ENCODE results near the gene CEP68. TPM values are rescaled to one million over a fixed set of nuclear protein-coding genes. Genes with fewer than 3 reads are reported as not detected.

The CEP68 gene
- total RNA-seq, 1 experiment from 2014 or later, result 7.2 TPM

DNA sequence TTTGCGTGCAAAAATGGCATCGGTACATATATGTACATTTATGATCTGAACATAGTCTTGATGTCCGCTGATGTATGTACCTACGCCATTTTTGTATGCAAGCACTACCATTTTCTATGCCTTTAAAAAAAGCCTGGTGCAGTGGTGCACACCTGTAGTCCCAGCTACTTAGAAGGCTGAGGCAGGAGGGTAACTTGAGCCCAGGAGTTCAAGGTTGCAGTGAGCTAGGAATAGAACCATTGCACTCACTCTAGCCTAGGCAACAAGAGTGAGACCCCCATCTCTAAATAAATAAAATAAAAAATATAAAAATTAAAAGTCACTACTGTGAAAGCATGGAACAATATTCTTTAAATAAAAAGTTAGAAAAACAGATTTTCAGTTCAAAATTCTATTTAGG lies 57.0 kb downstream of the CEP68 start:
- DNase-seq (ENCODE audit: unreplicated experiment), result no peak
- POLR2A ChIA-PET, result interaction anchor here (1.0 to 3.9 kb wide), 5 partner anchors 9 to 45 kb away, joined by 3 to 15 read pairs (median 4); partner anchors contain the start of gene RAB1A
- Mint-ChIP-seq H3K9me3 (ENCODE audit: unreplicated experiment) (no peaks in the 10 kb centered on the region), H3K4me1 (ENCODE audit: insufficient read depth, unreplicated experiment) (peaks cover 6% of the 10 kb centered on the region), H3K27me3 (ENCODE audit: insufficient read depth, unreplicated experiment) (no peaks in the 10 kb centered on the region), H3K4me3 (ENCODE audit: unreplicated experiment) (no peak overlapping the region), H3K36me3 (ENCODE audit: insufficient read depth, unreplicated experiment) (peaks cover 23% of the 10 kb centered on the region), H3K27ac (ENCODE audit: low read depth, unreplicated experiment) (no peak overlapping the region)
- BruUV-seq (replicated peaks), result no TSS peak
- CTCF ChIA-PET, result interaction anchor here (0.6 to 2.6 kb wide), 3 partner anchors 9 to 49 kb away, joined by 3 to 7 read pairs (median 3); no protein-coding TSS in a partner anchor
- TF ChIP-seq, protein P1, sequence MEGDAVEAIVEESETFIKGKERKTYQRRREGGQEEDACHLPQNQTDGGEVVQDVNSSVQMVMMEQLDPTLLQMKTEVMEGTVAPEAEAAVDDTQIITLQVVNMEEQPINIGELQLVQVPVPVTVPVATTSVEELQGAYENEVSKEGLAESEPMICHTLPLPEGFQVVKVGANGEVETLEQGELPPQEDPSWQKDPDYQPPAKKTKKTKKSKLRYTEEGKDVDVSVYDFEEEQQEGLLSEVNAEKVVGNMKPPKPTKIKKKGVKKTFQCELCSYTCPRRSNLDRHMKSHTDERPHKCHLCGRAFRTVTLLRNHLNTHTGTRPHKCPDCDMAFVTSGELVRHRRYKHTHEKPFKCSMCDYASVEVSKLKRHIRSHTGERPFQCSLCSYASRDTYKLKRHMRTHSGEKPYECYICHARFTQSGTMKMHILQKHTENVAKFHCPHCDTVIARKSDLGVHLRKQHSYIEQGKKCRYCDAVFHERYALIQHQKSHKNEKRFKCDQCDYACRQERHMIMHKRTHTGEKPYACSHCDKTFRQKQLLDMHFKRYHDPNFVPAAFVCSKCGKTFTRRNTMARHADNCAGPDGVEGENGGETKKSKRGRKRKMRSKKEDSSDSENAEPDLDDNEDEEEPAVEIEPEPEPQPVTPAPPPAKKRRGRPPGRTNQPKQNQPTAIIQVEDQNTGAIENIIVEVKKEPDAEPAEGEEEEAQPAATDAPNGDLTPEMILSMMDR (IDR thresholded peaks at IDR 0.05; ENCODE audit: unreplicated experiment), result no peak
- intact Hi-C loops (cut with micrococcal nuclease), result no loop called here

DNA sequence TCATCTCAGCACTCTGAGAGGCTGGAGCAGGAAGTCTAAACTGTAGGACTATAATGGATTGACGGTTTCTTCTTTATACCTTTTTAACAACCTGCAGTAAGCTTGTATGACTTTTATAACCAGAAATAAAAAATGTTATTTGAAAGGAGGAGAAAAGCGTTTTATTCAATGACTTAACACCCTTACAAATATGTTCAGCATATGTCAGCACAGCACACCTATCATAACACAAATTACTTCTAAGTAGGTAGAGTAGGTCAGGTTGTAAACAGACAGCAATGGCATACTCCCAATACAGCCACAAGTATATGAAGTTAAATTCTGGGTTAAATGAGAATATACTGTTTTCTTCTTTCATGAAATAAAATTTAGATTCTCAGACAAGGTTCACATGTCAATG lies 57.6 kb downstream of the CEP68 start:
- BruUV-seq (replicated peaks), result no TSS peak
- DNase-seq (ENCODE audit: unreplicated experiment), result no peak
- no peak overlapping the region for H3K27ac Mint-ChIP-seq (ENCODE audit: low read depth, unreplicated experiment)
- intact Hi-C loops (cut with micrococcal nuclease), result no loop called here
- TF ChIP-seq, protein P1 (IDR thresholded peaks at IDR 0.05; ENCODE audit: unreplicated experiment), result no peak
- peaks cover 21% of the 10 kb centered on the region for H3K36me3 Mint-ChIP-seq (ENCODE audit: insufficient read depth, unreplicated experiment)
- no peaks in the 10 kb centered on the region for H3K9me3 Mint-ChIP-seq (ENCODE audit: unreplicated experiment)
- H3K4me1 Mint-ChIP-seq (ENCODE audit: insufficient read depth, unreplicated experiment), result peaks cover 6% of the 10 kb centered on the region
- H3K4me3 Mint-ChIP-seq (ENCODE audit: unreplicated experiment), result no peak overlapping the region
- ChIA-PET POLR2A (interaction anchor here (0.8 to 3.9 kb wide), 6 partner anchors 9 to 46 kb away, joined by 3 to 15 read pairs (median 4); partner anchors contain the start of gene RAB1A), CTCF (interaction anchor here (0.6 to 2.6 kb wide), 2 partner anchors 20 to 49 kb away, joined by 3 to 7 read pairs; no protein-coding TSS in a partner anchor)
- H3K27me3 Mint-ChIP-seq (ENCODE audit: insufficient read depth, unreplicated experiment), result no peaks in the 10 kb centered on the region

DNA sequence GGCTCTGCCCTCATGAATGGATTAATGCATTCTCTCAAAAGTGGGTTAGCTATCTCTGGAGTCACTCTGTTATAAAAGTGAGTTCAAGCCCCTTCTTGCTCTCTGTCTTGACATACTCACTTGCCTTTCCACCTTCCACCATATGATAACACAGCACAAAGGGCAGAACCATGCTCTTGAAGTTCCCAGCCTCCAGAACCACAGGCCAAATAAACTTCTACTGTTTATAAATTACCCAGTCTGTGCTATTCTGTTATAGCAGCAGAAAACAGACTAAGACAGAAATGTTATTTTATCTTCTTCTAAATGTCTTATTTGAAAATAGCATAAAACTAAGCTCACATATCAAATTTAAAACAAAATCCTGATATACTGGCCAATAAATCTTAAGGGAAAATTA lies 58.7 kb downstream of the CEP68 start:
- POLR2A ChIA-PET, result interaction anchor here (3.9 kb wide), 1 partner anchor 14 kb away, joined by 15 read pairs; the partner anchor contains the start of gene RAB1A

DNA sequence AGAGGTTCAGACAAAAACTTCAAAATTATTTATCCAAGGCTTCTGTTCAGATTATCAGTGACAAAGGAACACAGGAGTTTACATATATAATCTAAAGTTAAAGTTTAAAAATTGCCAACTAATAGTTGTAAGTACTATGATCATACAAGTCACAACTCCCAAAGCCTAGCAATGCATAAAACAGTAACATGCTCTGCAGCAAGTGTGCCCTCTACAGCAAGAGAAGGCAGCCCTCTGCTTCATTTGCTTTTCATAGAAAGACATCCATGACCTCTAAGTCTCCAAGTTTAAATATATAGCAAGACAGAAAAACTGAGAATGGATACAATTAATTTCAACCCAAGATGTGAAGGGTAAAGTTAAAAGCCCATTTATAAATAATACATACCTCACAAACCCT lies 60.4 kb downstream of the CEP68 start:
- TF ChIP-seq, protein P1 (IDR thresholded peaks at IDR 0.05; ENCODE audit: unreplicated experiment), result no peak
- H3K36me3 Mint-ChIP-seq (ENCODE audit: insufficient read depth, unreplicated experiment), result peaks cover 20% of the 10 kb centered on the region
- no peak overlapping the region for H3K4me3 Mint-ChIP-seq (ENCODE audit: unreplicated experiment)
- DNase-seq (ENCODE audit: unreplicated experiment), result no peak
- CTCF ChIA-PET, result no interaction called here
- H3K4me1 Mint-ChIP-seq (ENCODE audit: insufficient read depth, unreplicated experiment), result peaks cover 11% of the 10 kb centered on the region
- H3K9me3 Mint-ChIP-seq (ENCODE audit: unreplicated experiment), result no peaks in the 10 kb centered on the region
- no peaks in the 10 kb centered on the region for H3K27me3 Mint-ChIP-seq (ENCODE audit: insufficient read depth, unreplicated experiment)
- BruUV-seq (replicated peaks), result no TSS peak
- H3K27ac Mint-ChIP-seq (ENCODE audit: low read depth, unreplicated experiment), result no peak overlapping the region
- POLR2A ChIA-PET, result no interaction called here
- intact Hi-C loops (cut with micrococcal nuclease), result no loop called here

More for the DNA sequence above, 58.7 kb downstream of the CEP68 start:
- CTCF ChIA-PET, result interaction anchor here (1.0 to 2.6 kb wide), 2 partner anchors 15 to 50 kb away, joined by 4 to 7 read pairs; partner anchors contain the start of gene RAB1A
- Mint-ChIP-seq H3K4me1 (ENCODE audit: insufficient read depth, unreplicated experiment) (peaks cover 6% of the 10 kb centered on the region), H3K9me3 (ENCODE audit: unreplicated experiment) (no peaks in the 10 kb centered on the region), H3K27me3 (ENCODE audit: insufficient read depth, unreplicated experiment) (no peaks in the 10 kb centered on the region), H3K4me3 (ENCODE audit: unreplicated experiment) (no peak overlapping the region), H3K36me3 (ENCODE audit: insufficient read depth, unreplicated experiment) (peaks cover 21% of the 10 kb centered on the region), H3K27ac (ENCODE audit: low read depth, unreplicated experiment) (no peak overlapping the region)
- TF ChIP-seq, protein P1 (IDR thresholded peaks at IDR 0.05; ENCODE audit: unreplicated experiment), result no peak
- no peak for DNase-seq (ENCODE audit: unreplicated experiment)
- no TSS peak for BruUV-seq (replicated peaks)
- intact Hi-C loops (cut with micrococcal nuclease), result no loop called here

Data from MCF 10A (cell line).